ENCODE results near the gene PCDH12.

Gene PCDH12

GRCh38 chr5:141945511-141946051 lies 12.4 kb downstream of the PCDH12 start:
- Histone ChIP-seq H3K79me2 (ENCODE audit: insufficient read depth, low read length) (no peaks in the 10 kb centered on the region), H3F3A (ENCODE audit: low read depth) (no peaks in the 10 kb centered on the region), H3K4me2 (ENCODE audit: low read depth, low read length, poor library complexity, severe bottlenecking) (no peak overlapping the region), H3K27me3 (ENCODE audit: insufficient read depth, low read length, poor library complexity, severe bottlenecking) (no peaks in the 10 kb centered on the region), H3K9me3 (ENCODE audit: insufficient read depth, low read depth, low read length) (no peaks in the 10 kb centered on the region), H3K9ac (ENCODE audit: low read depth, low read length, poor library complexity, severe bottlenecking) (no peak overlapping the region), H4K20me1 (ENCODE audit: insufficient read depth, low read length, poor library complexity, severe bottlenecking) (no peaks in the 10 kb centered on the region), H3K36me3 (ENCODE audit: insufficient read depth, low read length) (no peaks in the 10 kb centered on the region; the same call in 1 of the 2 replicates), H2AFZ (ENCODE audit: low read length) (no peak overlapping the region), H3K4me3 (ENCODE audit: low read length, poor library complexity, severe bottlenecking) (no peak overlapping the region), H3K9me2 (replicated peaks; ENCODE audit: low read depth, low read length) (no peaks in the 10 kb centered on the region), H3K4me1 (ENCODE audit: insufficient read depth, low read length, poor library complexity, severe bottlenecking) (peaks cover 5% of the 10 kb centered on the region)
- TF ChIP-seq EZH2phosphoT487 (IDR thresholded peaks at IDR 0.05; ENCODE audit: borderline replicate concordance) (no peak), CTCF (conservative IDR thresholded peaks at IDR 0.05; ENCODE audit: low read length) (no peak)

- peaks cover 5% of the 10 kb centered on the region for H3K4me1 ChIP-seq (ENCODE audit: insufficient read depth, low read length, poor library complexity, severe bottlenecking)
- TF ChIP-seq CTCF (conservative IDR thresholded peaks at IDR 0.05; ENCODE audit: low read length) (no peak), EZH2phosphoT487 (IDR thresholded peaks at IDR 0.05; ENCODE audit: borderline replicate concordance) (no peak)
- no peaks in the 10 kb centered on the region for H3K9me2 ChIP-seq (replicated peaks; ENCODE audit: low read depth, low read length)
- no peaks in the 10 kb centered on the region for H3K27me3 ChIP-seq (ENCODE audit: insufficient read depth, low read length, poor library complexity, severe bottlenecking)
- no peaks in the 10 kb centered on the region for H3K9me3 ChIP-seq (ENCODE audit: insufficient read depth, low read depth, low read length)
- no peak overlapping the region for H3K4me2 ChIP-seq (ENCODE audit: low read depth, low read length, poor library complexity, severe bottlenecking)
- H3K36me3 ChIP-seq (ENCODE audit: insufficient read depth, low read length) = peaks cover 6% of the 10 kb centered on the region; the same call in 1 of the 2 replicates
- H2AFZ ChIP-seq (ENCODE audit: low read length) = no peak overlapping the region
- H3K79me2 ChIP-seq (ENCODE audit: insufficient read depth, low read length) = no peaks in the 10 kb centered on the region
- no peak overlapping the region for H3K4me3 ChIP-seq (ENCODE audit: low read length, poor library complexity, severe bottlenecking)
- H4K20me1 ChIP-seq (ENCODE audit: insufficient read depth, low read length, poor library complexity, severe bottlenecking) = no peaks in the 10 kb centered on the region
- H3K9ac ChIP-seq (ENCODE audit: low read depth, low read length, poor library complexity, severe bottlenecking) = no peak overlapping the region
- no peaks in the 10 kb centered on the region for H3F3A ChIP-seq (ENCODE audit: low read depth)
Measured at GRCh38 chr5:141944076-141944475, 13.9 kb downstream of the PCDH12 start.

- Histone ChIP-seq H2AFZ (ENCODE audit: low read length) (no peak overlapping the region), H4K20me1 (ENCODE audit: insufficient read depth, low read length, poor library complexity, severe bottlenecking) (no peaks in the 10 kb centered on the region), H3K27me3 (ENCODE audit: insufficient read depth, low read length, poor library complexity, severe bottlenecking) (no peaks in the 10 kb centered on the region), H3K79me2 (ENCODE audit: insufficient read depth, low read length) (no peaks in the 10 kb centered on the region), H3K4me1 (ENCODE audit: insufficient read depth, low read length, poor library complexity, severe bottlenecking) (peaks cover 5% of the 10 kb centered on the region), H3K9me2 (replicated peaks; ENCODE audit: low read depth, low read length) (no peaks in the 10 kb centered on the region), H3K9me3 (ENCODE audit: insufficient read depth, low read depth, low read length) (no peaks in the 10 kb centered on the region), H3K4me2 (ENCODE audit: low read depth, low read length, poor library complexity, severe bottlenecking) (no peak overlapping the region), H3K9ac (ENCODE audit: low read depth, low read length, poor library complexity, severe bottlenecking) (no peak overlapping the region), H3F3A (ENCODE audit: low read depth) (no peaks in the 10 kb centered on the region), H3K4me3 (ENCODE audit: low read length, poor library complexity, severe bottlenecking) (no peak overlapping the region), H3K36me3 (ENCODE audit: insufficient read depth, low read length) (peaks cover 17% of the 10 kb centered on the region; the same call in 1 of the 2 replicates)
- no peak for TF ChIP-seq CTCF (conservative IDR thresholded peaks at IDR 0.05; ENCODE audit: low read length)
- no peak for TF ChIP-seq EZH2phosphoT487 (IDR thresholded peaks at IDR 0.05; ENCODE audit: borderline replicate concordance)
Measured at GRCh38 chr5:141942185-141942857, 15.7 kb downstream of the PCDH12 start.

Measured in Loucy (cell line).